Ovary (tissue), 9 donors: ENCODE data around the gene PITPNM3. TPM values are rescaled to one million over a fixed set of nuclear protein-coding genes. Genes with fewer than 3 reads are reported as not detected.

ENCODE experiments used
- DNase-seq, 5 donors: peaks; one replicate each; pipeline ENCODE4 v3.0.0-alpha.2; 2019 to 2020
- H3K27ac ChIP-seq, 2 donors: fragments of 200-600 bp; one replicate each; pipeline versions ENCODE4 v1.5.1 to v1.8.0; 2019 to 2022
- H3K27me3 ChIP-seq: fragments of 200-600 bp; one replicate; pipeline ENCODE4 v1.8.0; 2022
- H3K36me3 ChIP-seq: fragments of 200-600 bp; sonication (generic); one replicate; pipeline ENCODE4 v1.5.1; 2019
- H3K4me1 ChIP-seq: one replicate; pipeline ENCODE4 v1.8.1; 2013; ENCODE audit warnings: mild to moderate bottlenecking, moderate library complexity; ENCODE audit not compliant: insufficient read depth
- H3K4me3 ChIP-seq: fragments of 200-600 bp; sonication (generic); one replicate; pipeline ENCODE4 v1.5.1; 2017
- H3K9me3 ChIP-seq, 2 donors: fragments of 200-600 bp in 1 of 2; sonication (generic) in 1 of 2; one replicate each; pipeline versions ENCODE4 v1.5.1 to v1.8.1; 2013 to 2019; ENCODE audit warnings: mild to moderate bottlenecking in 1 of 2, moderate library complexity in 1 of 2
- CTCF ChIP-seq, 3 donors: fragments of 450-650 bp in 2 of 3; fragments of 200-600 bp in 1 of 3; IDR thresholded peaks; one replicate each; pipeline versions ENCODE4 v1.5.1 to v1.8.0; 2016 to 2022; ENCODE audit warnings: antibody characterized with exemption in 3 of 3, mild to moderate bottlenecking in 1 of 3
- EP300 ChIP-seq: sonication (generic); formaldehyde crosslinking; IDR thresholded peaks from one replicate; pipeline ENCODE4 v1.6.1; 2017; ENCODE audit warnings: antibody characterized with exemption
- POLR2A ChIP-seq: fragments of 450-650 bp; IDR thresholded peaks from one replicate; pipeline ENCODE4 v1.6.1; 2017; ENCODE audit warnings: antibody characterized with exemption, mild to moderate bottlenecking, moderate library complexity
- WGBS, 3 donors: extraction: QIAGEN DNeasy Blood & Tissue Kit in 1 of 3; methylation state at CpG; one replicate each; pipeline versions ENCODE4 v1.1.5 to v1.1.7; 2013 to 2017; 5-methylcytosine and 5-hydroxymethylcytosine counted together
- intact Hi-C, 4 donors: fragments of 100-400 bp; cut with DNase I; formaldehyde crosslinking; loops; one replicate each; pipeline versions ENCODE4 v1.11.0 to v1.15.1; 2022 to 2023
- polyA plus RNA-seq, 2 donors: library from polyadenylated mRNA; stranded (reverse); fragments of 200-250 nt in 1 of 2; fragments of 350-450 nt in 1 of 2; fragmentation: Illumina TruSeq in 1 of 2; extraction: RNeasy Lipid Tissue Mini Kit (QIAGEN cat#74804) in 1 of 2; gene quantifications; one replicate each; pipeline ENCODE4 v1.2.3, GENCODE V29; 2013 to 2014
- total RNA-seq, 7 donors: library from RNA; depleted of rRNA in 2 of 7; stranded (reverse); fragments of >200 nt in 2 of 7; fragmentation: NEBNext Ultra II Directional in 3 of 7; extraction: Animal tissue kit (Norgen Biotek cat#: 25700) in 3 of 7; gene quantifications; one replicate each; pipeline versions ENCODE4 v1.1.0 to v1.2.4, GENCODE V29; 2016 to 2023
- donor health status: DM: no; HTN: no; CAD: no; lungs with moderate emphysema.
- donor health status: DM: no; HTN: no; CAD: no.
- donor health status: Bipolar disorder and iron deficiency.
- donor health status: DM: yes; HTN: yes; CAD: no.
- donor health status: DM: no; HTN: no; CAD: no.
- donor health status: DM: yes; HTN: yes; CAD: no.

PITPNM3 gene
- total and polyA plus RNA-seq, 9 donors, result 10.0 to 68.7 (median 17.9) TPM

GRCh38 chr17:6502142-6502541, 54.2 kb downstream of the PITPNM3 start:
- no peak overlapping the region for H3K4me3 ChIP-seq
- H3K4me1 ChIP-seq, result peaks cover 15% of the 10 kb centered on the region
- TF ChIP-seq POLR2A (no peak), EP300 (no peak), CTCF (IDR thresholded peaks at IDR 0.05) (no peak)
- H3K27me3 ChIP-seq, result no peaks in the 10 kb centered on the region
- intact Hi-C loops, result no loop called here
- H3K27ac ChIP-seq, result no peak overlapping the region
- H3K9me3 ChIP-seq, result no peaks in the 10 kb centered on the region
- H3K36me3 ChIP-seq, result no peaks in the 10 kb centered on the region
- peak in 1 of 5 donors; percentile 12 for DNase-seq
- WGBS, 3 donors, result 94 to 97% (median 96%) methylated on average over 11 of the region's 11 CpGs

- 67 to 93% (median 88%) methylated on average over 3 of the region's 3 CpGs for WGBS, 3 donors
- Histone ChIP-seq H3K36me3 (no peaks in the 10 kb centered on the region), H3K4me1 (peaks cover 15% of the 10 kb centered on the region), H3K27ac (no peak overlapping the region), H3K27me3 (no peaks in the 10 kb centered on the region), H3K9me3 (no peaks in the 10 kb centered on the region), H3K4me3 (no peak overlapping the region)
- intact Hi-C loops, result no loop called here
- no peak for DNase-seq
- TF ChIP-seq CTCF (IDR thresholded peaks at IDR 0.05) (no peak), POLR2A (no peak), EP300 (no peak)
Observed at GRCh38 chr17:6501359-6501758, 55.0 kb downstream of the PITPNM3 start.

- DNase-seq, result peak in 2 of 5 donors; percentile 11 to 16
- no peak for TF ChIP-seq POLR2A
- TF ChIP-seq CTCF (IDR thresholded peaks at IDR 0.05), result no peak
- H3K36me3 ChIP-seq, result no peaks in the 10 kb centered on the region
- WGBS, 3 donors, result 92 to 93% (median 92%) methylated on average over 10 of the region's 10 CpGs
- peaks cover 19% of the 10 kb centered on the region for H3K4me1 ChIP-seq
- H3K4me3 ChIP-seq, result no peak overlapping the region
- intact Hi-C loops, result no loop called here
- H3K9me3 ChIP-seq, result no peaks in the 10 kb centered on the region
- no peaks in the 10 kb centered on the region for H3K27me3 ChIP-seq
- H3K27ac ChIP-seq, result no peak overlapping the region
Observed at GRCh38 chr17:6498901-6499540, 57.3 kb downstream of the PITPNM3 start.

- Histone ChIP-seq H3K27ac (no peak overlapping the region), H3K4me3 (no peak overlapping the region), H3K27me3 (no peaks in the 10 kb centered on the region), H3K4me1 (peaks cover 19% of the 10 kb centered on the region), H3K36me3 (no peaks in the 10 kb centered on the region), H3K9me3 (no peaks in the 10 kb centered on the region)
- TF ChIP-seq EP300 (no peak), POLR2A (no peak), CTCF (IDR thresholded peaks at IDR 0.05) (no peak)
- peak in 2 of 5 donors; percentile 10 to 13 for DNase-seq
- 78 to 90% (median 82%) methylated on average over 7 of the region's 7 CpGs for WGBS, 3 donors
- intact Hi-C loops, result no loop called here
Observed at GRCh38 chr17:6498356-6498755, 58.0 kb downstream of the PITPNM3 start.
